ENCODE results near the gene ADK.
"Not testable (repeated sequence)": the region's sequence is repeated elsewhere in the genome, so short reads cannot be mapped to it uniquely, and the experiment has no call there.

ADK gene

DNA sequence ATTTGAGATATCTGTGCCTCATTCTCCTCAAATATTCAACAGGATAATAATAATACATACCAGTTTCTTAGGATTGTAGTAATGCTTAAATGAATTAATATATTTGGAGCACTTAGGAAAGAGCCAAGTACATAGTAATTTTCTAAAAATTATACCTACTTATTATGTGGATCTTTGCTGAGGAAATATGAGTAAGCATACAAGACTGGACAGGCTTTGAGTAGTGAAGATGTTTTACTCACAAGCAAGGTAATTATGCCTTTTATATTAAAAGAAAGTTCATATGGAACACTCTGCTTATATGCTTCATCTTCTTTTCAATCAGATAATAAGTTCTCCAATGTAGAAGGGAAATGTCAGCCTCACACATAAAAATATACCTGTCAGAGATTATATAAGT, 337.9 kb downstream of the ADK start:
- Histone ChIP-seq H3K9me3 (ENCODE audit: control insufficient read depth, insufficient read depth, low read length) (no peaks in the 10 kb centered on the region), H3K36me3 (ENCODE audit: control insufficient read depth, insufficient read depth, low read length) (no peaks in the 10 kb centered on the region), H3K4me1 (ENCODE audit: control insufficient read depth, insufficient read depth, low read length) (no peaks in the 10 kb centered on the region), H3K9ac (ENCODE audit: low read depth, low read length) (no peak overlapping the region), H3K4me3 (ENCODE audit: low read depth, low read length) (no peak overlapping the region), H3K27ac (ENCODE audit: low read depth, low read length) (no peak overlapping the region), H3K27me3 (ENCODE audit: control insufficient read depth, insufficient read depth, low read length) (no peaks in the 10 kb centered on the region)

DNA sequence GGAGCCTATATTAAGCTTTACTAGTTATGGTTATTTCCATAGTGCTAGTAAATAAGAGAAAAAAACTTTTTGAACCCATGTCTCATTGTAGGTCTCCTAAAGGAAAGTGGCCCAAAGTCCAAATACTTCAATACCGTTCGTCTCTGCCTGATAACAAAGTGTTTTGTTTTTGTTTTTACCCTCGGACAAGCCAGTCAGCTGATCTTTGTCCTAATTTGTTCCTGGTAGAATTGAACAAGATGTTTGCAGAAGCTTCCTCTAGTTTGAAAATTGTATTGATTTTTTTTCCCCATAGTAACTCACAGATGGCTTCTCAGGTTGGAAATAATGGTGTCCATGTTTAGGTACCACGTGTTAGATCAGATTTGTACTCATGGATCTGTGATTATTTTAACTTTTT, 339.5 kb downstream of the ADK start:
- Histone ChIP-seq H3K27me3 (ENCODE audit: control insufficient read depth, insufficient read depth, low read length) (no peaks in the 10 kb centered on the region), H3K36me3 (ENCODE audit: control insufficient read depth, insufficient read depth, low read length) (no peaks in the 10 kb centered on the region)

DNA sequence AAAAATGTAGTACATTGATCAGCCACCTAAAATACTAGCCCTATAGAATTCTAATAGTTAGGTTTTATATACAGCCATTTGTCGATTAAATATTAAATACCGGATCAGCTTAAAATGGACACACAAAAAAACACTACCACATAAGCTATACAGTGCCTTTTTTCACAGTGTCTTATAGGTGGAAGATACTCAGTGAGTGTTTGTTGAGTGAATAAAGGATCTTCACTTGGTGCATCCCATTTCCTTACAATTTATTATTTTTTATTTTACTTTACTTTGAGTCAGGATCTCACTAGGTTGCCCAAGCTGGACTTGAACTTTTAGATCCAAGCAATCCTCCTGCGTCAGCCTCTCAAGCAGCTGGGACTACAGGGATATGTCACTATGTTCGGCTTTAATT, 340.0 kb downstream of the ADK start:
- no peaks in the 10 kb centered on the region for H3K9me3 ChIP-seq (ENCODE audit: control insufficient read depth, insufficient read depth, low read length)
- no peaks in the 10 kb centered on the region for H3K4me1 ChIP-seq (ENCODE audit: control insufficient read depth, insufficient read depth, low read length)
- no peak overlapping the region for H3K9ac ChIP-seq (ENCODE audit: low read depth, low read length)
- H3K27ac ChIP-seq (ENCODE audit: low read depth, low read length) = no peak overlapping the region
- H3K27me3 ChIP-seq (ENCODE audit: control insufficient read depth, insufficient read depth, low read length) = no peaks in the 10 kb centered on the region
- H3K4me3 ChIP-seq (ENCODE audit: low read depth, low read length) = no peak overlapping the region
- no peaks in the 10 kb centered on the region for H3K36me3 ChIP-seq (ENCODE audit: control insufficient read depth, insufficient read depth, low read length)

More for the DNA sequence above, 339.5 kb downstream of the ADK start:
- Histone ChIP-seq H3K9me3 (ENCODE audit: control insufficient read depth, insufficient read depth, low read length) (no peaks in the 10 kb centered on the region), H3K9ac (ENCODE audit: low read depth, low read length) (no peak overlapping the region), H3K4me1 (ENCODE audit: control insufficient read depth, insufficient read depth, low read length) (no peaks in the 10 kb centered on the region), H3K4me3 (ENCODE audit: low read depth, low read length) (no peak overlapping the region), H3K27ac (ENCODE audit: low read depth, low read length) (no peak overlapping the region)

- not testable (repeated sequence) for H3K4me3 ChIP-seq (ENCODE audit: low read depth, low read length); H3K27ac ChIP-seq (ENCODE audit: low read depth, low read length); H3K27me3 ChIP-seq (ENCODE audit: control insufficient read depth, insufficient read depth, low read length); H3K9ac ChIP-seq (ENCODE audit: low read depth, low read length); H3K4me1 ChIP-seq (ENCODE audit: control insufficient read depth, insufficient read depth, low read length); H3K36me3 ChIP-seq (ENCODE audit: control insufficient read depth, insufficient read depth, low read length); H3K9me3 ChIP-seq (ENCODE audit: control insufficient read depth, insufficient read depth, low read length)
Observed at GRCh38 chr10:74496276-74496675, 345.3 kb downstream of the ADK start.

- H3K9ac ChIP-seq (ENCODE audit: low read depth, low read length); H3K4me3 ChIP-seq (ENCODE audit: low read depth, low read length); H3K27ac ChIP-seq (ENCODE audit: low read depth, low read length); H3K36me3 ChIP-seq (ENCODE audit: control insufficient read depth, insufficient read depth, low read length); H3K4me1 ChIP-seq (ENCODE audit: control insufficient read depth, insufficient read depth, low read length); H3K27me3 ChIP-seq (ENCODE audit: control insufficient read depth, insufficient read depth, low read length); H3K9me3 ChIP-seq (ENCODE audit: control insufficient read depth, insufficient read depth, low read length): not testable (repeated sequence)
Observed at GRCh38 chr10:74498664-74499063, 347.6 kb downstream of the ADK start.

- Histone ChIP-seq H3K9me3 (ENCODE audit: control insufficient read depth, insufficient read depth, low read length) (no peaks in the 10 kb centered on the region), H3K27me3 (ENCODE audit: control insufficient read depth, insufficient read depth, low read length) (no peaks in the 10 kb centered on the region), H3K4me3 (ENCODE audit: low read depth, low read length) (no peak overlapping the region), H3K4me1 (ENCODE audit: control insufficient read depth, insufficient read depth, low read length) (peaks cover 6% of the 10 kb centered on the region; the same call in 1 of the 2 replicates), H3K27ac (ENCODE audit: low read depth, low read length) (no peak overlapping the region), H3K36me3 (ENCODE audit: control insufficient read depth, insufficient read depth, low read length) (no peaks in the 10 kb centered on the region), H3K9ac (ENCODE audit: low read depth, low read length) (no peak overlapping the region)
Observed at GRCh38 chr10:74500026-74500704, 349.1 kb downstream of the ADK start.

DNA sequence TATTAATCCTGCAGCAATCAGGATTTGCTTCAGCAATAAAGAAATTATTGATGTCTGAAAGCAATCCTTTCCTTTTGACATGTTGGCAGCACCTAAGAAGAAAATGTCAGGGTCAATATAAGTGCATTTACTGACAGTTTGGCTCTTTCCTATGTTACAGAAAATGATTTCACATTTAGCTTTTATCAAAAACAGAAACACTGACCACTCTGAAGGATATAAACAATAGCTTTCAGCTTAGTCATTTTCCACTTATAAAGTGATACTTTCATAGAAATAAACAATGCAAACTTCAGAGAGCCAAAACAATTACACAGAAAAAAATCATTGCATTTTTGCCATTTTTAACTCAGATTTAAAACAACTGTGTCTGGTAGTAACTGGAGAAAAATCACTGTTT, 349.8 kb downstream of the ADK start:
- no peak overlapping the region for H3K27ac ChIP-seq (ENCODE audit: low read depth, low read length)
- no peaks in the 10 kb centered on the region for H3K36me3 ChIP-seq (ENCODE audit: control insufficient read depth, insufficient read depth, low read length)
- H3K4me1 ChIP-seq (ENCODE audit: control insufficient read depth, insufficient read depth, low read length) = peaks cover 6% of the 10 kb centered on the region; the same call in 1 of the 2 replicates
- H3K9me3 ChIP-seq (ENCODE audit: control insufficient read depth, insufficient read depth, low read length) = no peaks in the 10 kb centered on the region
- H3K9ac ChIP-seq (ENCODE audit: low read depth, low read length) = no peak overlapping the region
- H3K27me3 ChIP-seq (ENCODE audit: control insufficient read depth, insufficient read depth, low read length) = no peaks in the 10 kb centered on the region
- H3K4me3 ChIP-seq (ENCODE audit: low read depth, low read length) = no peak overlapping the region

DNA sequence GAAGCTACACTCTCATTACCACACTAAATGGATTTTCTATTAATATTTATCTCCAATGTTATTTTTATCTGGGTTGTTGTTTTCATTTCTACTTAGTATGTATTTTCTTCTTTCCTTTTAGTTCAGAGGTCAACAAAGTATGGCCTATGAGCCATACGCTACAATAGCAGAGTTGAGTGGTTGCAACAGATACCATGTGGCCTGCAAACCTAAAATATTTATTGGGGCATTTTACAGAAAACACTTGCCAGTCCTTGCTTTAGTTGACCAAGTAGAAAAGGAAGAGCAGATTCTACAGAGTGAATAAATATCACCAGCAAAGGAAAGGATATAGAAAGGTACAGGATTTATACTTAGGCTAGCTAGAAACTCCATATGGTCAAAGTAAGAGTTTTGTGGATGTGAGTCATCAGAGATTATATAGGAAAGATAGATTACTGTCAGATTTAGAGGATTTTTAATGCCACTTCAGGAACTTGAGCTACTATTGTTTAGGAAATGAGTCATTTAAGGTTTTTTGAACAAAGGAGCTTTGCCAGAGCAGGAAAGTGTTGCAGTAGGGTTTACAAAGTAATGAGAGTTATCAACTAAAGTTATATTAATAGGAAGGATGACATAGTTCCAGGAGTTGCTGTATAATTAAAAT, 352.1 kb downstream of the ADK start:
- Histone ChIP-seq H3K9me3 (ENCODE audit: control insufficient read depth, insufficient read depth, low read length) (no peaks in the 10 kb centered on the region), H3K9ac (ENCODE audit: low read depth, low read length) (no peak overlapping the region), H3K27me3 (ENCODE audit: control insufficient read depth, insufficient read depth, low read length) (no peaks in the 10 kb centered on the region), H3K4me3 (ENCODE audit: low read depth, low read length) (no peak overlapping the region), H3K27ac (ENCODE audit: low read depth, low read length) (no peak overlapping the region), H3K36me3 (ENCODE audit: control insufficient read depth, insufficient read depth, low read length) (no peaks in the 10 kb centered on the region), H3K4me1 (ENCODE audit: control insufficient read depth, insufficient read depth, low read length) (peaks cover 6% of the 10 kb centered on the region; the same call in 1 of the 2 replicates)

DNA sequence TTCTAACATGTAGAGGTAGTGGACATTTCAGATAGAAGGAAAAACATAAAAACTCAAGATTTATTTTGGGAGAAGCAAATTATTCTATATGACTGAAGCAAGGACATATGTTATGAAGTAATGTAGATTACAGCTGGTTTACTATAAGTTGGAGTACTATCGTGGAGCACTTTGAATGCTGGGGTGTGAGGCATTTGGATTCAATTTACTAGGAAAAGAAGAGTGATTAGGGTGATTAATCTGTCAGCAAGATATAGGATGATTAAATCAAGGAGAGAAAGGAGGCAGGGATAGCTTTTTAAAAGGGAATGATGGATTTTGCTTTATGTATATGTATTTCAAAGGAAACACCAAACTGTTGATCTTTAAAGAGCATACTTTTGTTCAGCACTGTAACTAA, 356.9 kb downstream of the ADK start:
- Histone ChIP-seq H3K36me3 (ENCODE audit: control insufficient read depth, insufficient read depth, low read length) (no peaks in the 10 kb centered on the region), H3K4me1 (ENCODE audit: control insufficient read depth, insufficient read depth, low read length) (peaks cover 3% of the 10 kb centered on the region; the same call in 1 of the 2 replicates), H3K4me3 (ENCODE audit: low read depth, low read length) (no peak overlapping the region), H3K27me3 (ENCODE audit: control insufficient read depth, insufficient read depth, low read length) (no peaks in the 10 kb centered on the region), H3K9me3 (ENCODE audit: control insufficient read depth, insufficient read depth, low read length) (peaks cover 6% of the 10 kb centered on the region; the same call in 1 of the 2 replicates), H3K9ac (ENCODE audit: low read depth, low read length) (no peak overlapping the region), H3K27ac (ENCODE audit: low read depth, low read length) (no peak overlapping the region)

GRCh38 chr10:74510594-74510993, 359.6 kb downstream of the ADK start:
- Histone ChIP-seq H3K36me3 (ENCODE audit: control insufficient read depth, insufficient read depth, low read length) (no peaks in the 10 kb centered on the region), H3K9ac (ENCODE audit: low read depth, low read length) (no peak overlapping the region), H3K4me1 (ENCODE audit: control insufficient read depth, insufficient read depth, low read length) (no peaks in the 10 kb centered on the region), H3K27ac (ENCODE audit: low read depth, low read length) (no peak overlapping the region), H3K4me3 (ENCODE audit: low read depth, low read length) (no peak overlapping the region), H3K9me3 (ENCODE audit: control insufficient read depth, insufficient read depth, low read length) (peaks cover 6% of the 10 kb centered on the region; the same call in 1 of the 2 replicates), H3K27me3 (ENCODE audit: control insufficient read depth, insufficient read depth, low read length) (no peaks in the 10 kb centered on the region)

DNA sequence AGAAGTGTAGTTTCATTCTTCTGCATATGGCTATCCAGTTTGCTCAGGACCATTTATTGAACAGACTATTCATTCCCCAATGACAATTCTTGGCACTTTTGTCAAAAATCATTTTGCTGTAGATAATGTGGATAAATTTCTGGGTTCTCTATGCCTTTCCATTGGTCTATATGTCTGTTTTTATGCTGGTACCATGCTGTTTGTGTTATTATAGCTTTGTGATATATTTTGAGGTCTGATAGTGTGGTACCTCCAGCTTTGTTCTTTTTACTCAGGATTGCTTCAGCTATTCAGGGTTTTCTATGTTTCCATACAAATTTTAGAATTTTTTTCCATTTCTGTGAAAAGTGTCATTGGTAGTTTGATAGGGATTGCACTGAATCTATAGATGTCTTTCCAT, 360.0 kb downstream of the ADK start:
- Histone ChIP-seq H3K27me3 (ENCODE audit: control insufficient read depth, insufficient read depth, low read length) (no peaks in the 10 kb centered on the region), H3K36me3 (ENCODE audit: control insufficient read depth, insufficient read depth, low read length) (no peaks in the 10 kb centered on the region), H3K27ac (ENCODE audit: low read depth, low read length) (no peak overlapping the region), H3K9ac (ENCODE audit: low read depth, low read length) (no peak overlapping the region), H3K4me3 (ENCODE audit: low read depth, low read length) (no peak overlapping the region), H3K4me1 (ENCODE audit: control insufficient read depth, insufficient read depth, low read length) (no peaks in the 10 kb centered on the region), H3K9me3 (ENCODE audit: control insufficient read depth, insufficient read depth, low read length) (peaks cover 6% of the 10 kb centered on the region; the same call in 1 of the 2 replicates)
